GM12874 (cell line): ENCODE measurements around the gene SLC5A1.

ENCODE experiments used
- TF ChIP-seq, protein P1 (sequence below): IDR thresholded peaks from 2 replicates; pipeline ENCODE4 v1.5.1; 2011; ENCODE audit warnings: low read depth, mild to moderate bottlenecking, control low read depth, low read length, moderate library complexity; ENCODE audit not compliant: insufficient read depth

The SLC5A1 gene

GRCh38 chr22:32097881-32098499 is 54.9 kb downstream of the SLC5A1 start:
- TF ChIP-seq, protein P1, sequence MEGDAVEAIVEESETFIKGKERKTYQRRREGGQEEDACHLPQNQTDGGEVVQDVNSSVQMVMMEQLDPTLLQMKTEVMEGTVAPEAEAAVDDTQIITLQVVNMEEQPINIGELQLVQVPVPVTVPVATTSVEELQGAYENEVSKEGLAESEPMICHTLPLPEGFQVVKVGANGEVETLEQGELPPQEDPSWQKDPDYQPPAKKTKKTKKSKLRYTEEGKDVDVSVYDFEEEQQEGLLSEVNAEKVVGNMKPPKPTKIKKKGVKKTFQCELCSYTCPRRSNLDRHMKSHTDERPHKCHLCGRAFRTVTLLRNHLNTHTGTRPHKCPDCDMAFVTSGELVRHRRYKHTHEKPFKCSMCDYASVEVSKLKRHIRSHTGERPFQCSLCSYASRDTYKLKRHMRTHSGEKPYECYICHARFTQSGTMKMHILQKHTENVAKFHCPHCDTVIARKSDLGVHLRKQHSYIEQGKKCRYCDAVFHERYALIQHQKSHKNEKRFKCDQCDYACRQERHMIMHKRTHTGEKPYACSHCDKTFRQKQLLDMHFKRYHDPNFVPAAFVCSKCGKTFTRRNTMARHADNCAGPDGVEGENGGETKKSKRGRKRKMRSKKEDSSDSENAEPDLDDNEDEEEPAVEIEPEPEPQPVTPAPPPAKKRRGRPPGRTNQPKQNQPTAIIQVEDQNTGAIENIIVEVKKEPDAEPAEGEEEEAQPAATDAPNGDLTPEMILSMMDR = no peak

GRCh38 chr22:32100711-32101110 is 57.6 kb downstream of the SLC5A1 start:
- TF ChIP-seq, protein P1 = no peak

DNA sequence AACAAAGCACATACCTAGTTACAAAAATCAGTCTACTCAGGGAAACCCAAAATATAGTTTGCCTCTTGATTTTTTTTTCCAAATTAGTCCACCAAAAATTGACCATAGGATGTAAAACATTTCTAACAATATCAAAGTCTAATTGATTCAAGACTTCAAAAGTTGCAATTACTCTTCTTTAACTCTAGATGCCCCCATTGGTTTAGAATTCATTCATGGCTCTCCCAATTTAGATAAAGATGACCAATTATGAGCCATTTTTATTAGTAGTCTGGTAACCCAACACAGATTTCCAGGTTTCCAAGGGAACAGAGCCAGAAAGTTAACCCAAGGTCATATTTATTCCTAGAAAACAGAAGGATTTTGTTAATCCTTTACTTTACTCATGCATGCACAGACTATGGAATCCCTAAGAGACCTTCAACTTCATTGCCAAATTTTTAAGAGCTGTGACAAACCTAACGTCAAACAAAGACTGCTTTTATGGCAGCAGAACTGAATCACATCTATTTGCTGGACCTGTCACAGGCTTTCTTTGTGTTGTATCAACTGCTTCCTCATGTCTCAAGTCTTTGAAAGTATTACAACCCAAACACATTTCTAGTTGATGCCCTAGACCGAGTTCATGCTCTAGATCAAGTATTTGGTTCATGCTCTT is 60.7 kb downstream of the SLC5A1 start:
- TF ChIP-seq, protein P1 = 0 out of 2 replicates have a peak, but pooled peaks have one; percentile 4

GRCh38 chr22:32106930-32107329 is 63.9 kb downstream of the SLC5A1 start:
- TF ChIP-seq, protein P1 = no peak

GRCh38 chr22:32112380-32112779 is 69.3 kb downstream of the SLC5A1 start:
- TF ChIP-seq, protein P1 = no peak

GRCh38 chr22:32119568-32120235 is 76.6 kb downstream of the SLC5A1 start:
- TF ChIP-seq, protein P1 = no peak

DNA sequence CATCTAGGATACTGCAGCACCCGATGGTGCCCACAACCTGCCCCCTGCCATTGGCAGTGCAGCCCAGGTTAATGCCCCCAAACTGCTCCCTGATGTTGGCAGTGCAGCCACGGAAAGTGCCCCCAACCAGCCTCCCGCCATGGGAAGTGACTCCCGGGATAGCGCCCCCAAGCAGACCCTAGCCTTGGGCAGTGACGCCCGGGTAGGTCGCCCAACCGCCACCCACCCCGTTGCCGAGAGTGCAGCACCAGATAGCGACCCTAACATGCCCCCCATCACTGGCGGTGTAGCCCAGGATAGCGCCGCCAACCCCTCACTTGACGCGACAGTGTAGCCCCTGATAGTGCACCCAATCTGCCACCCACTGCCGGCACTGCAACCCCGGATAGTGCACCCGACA is 77.5 kb downstream of the SLC5A1 start:
- TF ChIP-seq, protein P1 = no peak
